ENCODE data around the gene TM9SF1.

TM9SF1 gene

DNA sequence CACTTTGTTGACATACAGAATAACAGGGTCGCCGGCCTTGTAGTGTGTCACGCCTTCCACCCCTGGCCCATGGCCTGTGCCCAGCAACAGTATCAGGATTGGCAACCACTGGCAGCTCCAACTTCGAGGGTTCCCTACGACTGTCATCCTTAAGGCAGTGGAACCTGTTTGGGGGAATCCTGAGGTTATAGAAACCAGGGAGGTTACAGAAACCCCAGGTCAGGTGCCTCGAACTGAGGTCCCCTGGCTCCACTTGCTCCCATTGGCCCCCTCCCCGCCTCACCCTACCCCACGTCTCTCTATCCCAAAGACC is 412 bp downstream of the TM9SF1 start:
- no peak for DNase-seq

DNA sequence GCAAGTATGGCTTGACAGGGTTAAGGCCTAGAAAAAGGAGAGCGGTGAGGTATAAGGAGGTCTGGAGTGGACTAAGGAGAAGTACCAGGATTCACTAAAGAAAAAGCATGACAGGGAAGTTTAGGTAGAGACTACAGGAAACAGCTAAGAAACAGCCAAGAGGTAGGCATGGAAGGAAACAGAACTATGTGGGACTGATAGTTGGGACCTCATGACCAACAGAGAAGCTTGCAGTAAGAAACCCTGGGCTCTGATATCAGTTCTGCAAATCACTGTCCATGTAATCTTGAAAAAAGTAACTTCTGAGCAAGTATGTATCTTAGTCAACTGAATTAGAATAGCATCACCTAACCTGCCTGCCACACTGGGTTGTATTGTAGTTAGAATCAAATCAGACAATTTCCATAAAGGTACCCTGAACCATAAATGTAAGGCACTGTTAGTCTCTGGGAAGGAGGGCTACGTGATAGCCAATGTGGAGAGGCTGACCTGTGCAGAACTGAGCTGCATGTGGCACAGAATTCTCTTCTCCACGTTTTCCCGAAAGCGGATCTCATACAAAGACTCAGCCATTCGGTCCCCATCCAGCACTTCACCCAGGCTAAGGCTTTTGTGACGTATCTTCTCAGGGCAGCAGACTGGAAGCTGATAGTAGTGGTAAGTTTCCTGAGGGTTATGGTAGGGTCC is 912 bp downstream of the TM9SF1 start:
- DNase-seq, result no peak

DNA sequence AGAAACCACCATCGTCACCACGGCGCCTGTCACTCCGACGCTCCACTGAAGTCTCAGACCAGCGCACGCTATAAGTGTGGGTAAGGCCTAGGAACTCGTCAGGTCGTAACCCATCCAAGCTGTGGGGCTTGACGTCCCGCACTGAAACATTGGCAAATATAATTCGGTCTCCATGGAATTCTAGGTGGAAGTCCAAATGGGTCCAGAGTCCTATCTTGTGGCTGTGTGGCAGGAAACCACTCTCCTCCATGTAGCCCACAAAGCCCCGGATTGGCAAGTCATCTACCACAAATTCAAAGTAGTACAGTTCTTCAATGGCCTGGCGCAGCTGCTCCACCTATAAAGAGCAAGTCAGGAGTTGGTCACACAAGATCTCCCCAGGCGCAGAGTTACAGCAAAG is 2.3 kb downstream of the TM9SF1 start:
- no peak for DNase-seq

DNA sequence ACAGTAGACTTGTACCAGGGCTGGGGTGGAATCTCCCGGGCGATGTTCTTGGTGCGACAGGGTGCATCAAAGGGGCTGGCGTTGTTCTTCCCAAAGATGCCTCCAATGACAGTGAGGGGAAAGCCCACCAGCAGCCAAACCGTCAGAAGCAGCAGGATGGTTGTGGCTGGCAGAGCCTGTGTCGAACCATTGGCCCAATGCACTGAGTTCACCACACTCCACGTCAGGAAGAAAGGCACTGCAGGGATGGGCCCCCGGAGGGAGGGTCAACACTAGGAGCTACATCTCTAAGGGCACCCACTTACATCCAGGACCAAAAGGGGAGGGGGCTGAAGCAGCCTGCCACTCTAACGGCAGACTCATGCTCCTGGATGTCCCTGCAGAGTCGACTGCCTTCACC is 4.8 kb downstream of the TM9SF1 start:
- DNase-seq, result no peak

DNA sequence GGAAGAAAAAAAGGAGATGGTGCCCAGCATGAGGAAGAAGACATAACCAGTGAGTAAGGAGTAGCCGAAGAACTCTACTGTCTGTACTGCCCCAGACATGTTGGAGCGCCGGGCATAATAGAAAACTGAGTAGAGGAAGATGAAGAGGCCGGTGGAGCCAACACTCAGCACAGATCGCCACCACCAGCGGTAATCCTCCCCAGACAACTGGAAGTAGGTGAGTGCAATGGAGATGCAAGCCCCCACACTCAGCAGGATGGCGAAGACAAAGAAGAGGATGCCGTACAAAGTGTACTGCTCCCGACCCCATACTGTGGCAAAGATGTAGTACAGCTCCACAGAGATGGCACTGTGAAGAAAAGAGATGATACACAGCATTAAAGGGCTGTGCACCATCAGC is 5.8 kb downstream of the TM9SF1 start:
- DNase-seq, result no peak

DNA sequence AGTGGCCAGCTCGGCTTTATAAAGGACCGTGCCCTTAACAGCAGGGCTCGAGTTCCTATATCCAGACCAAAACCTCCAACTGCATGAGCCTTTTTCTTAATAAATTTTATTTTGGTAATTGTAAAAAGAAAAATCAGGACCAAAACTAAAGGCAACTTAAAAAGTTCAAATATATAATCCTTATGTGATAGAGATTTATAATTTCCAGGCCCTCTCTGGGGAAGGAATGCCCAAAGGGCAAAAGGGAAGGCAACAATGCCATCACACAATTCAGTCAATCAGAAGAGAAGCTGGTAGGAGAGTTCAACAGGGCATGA is 6.2 kb downstream of the TM9SF1 start:
- DNase-seq, result no peak

DNA sequence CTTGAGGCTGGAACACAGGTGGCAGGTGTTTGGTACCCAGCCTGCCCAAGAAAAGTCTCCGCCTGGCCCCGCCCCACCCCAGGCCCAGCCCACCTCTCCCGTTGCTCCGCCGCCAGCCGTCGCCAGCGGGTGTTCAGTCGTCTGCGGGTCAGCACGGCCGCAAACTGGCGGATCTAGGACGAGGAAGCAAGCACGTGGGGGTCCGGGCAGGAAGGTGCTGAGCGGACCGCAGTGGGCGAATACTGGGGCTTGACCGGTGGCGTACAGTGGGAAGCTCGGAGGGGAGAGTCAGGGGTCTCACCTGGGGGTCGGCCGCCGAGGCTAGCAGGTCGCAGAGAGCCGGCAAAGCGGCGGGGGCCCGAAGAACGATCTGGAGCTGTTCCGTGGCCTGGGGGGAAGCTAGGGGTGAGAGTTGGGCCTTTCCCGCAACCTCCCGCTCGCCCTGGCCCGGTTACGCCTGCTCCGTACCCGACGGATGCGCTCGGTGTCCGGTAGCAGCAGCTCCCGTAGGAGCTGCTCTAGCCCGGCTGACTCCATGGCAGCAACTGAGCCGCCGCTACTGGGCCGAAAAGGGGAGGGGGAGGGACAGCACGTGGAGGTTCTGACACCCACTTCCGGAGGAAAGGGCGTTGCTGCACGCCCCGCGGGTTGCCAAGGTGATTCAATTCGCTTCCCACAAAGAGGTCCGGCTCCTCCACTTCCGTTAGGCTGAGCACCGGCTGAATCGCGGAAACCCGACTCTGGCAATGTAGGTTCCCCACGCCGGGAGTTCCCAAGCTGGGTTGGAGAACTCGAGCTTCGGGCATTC is 6.8 kb downstream of the TM9SF1 start, which contains the start of gene IPO4:
TSS of gene IPO4 (minus strand) at position 566 of the 808 bp plus-strand sequence. CDS start at position 537, 29 bp downstream.
- peak; percentile 92 for DNase-seq

DNA sequence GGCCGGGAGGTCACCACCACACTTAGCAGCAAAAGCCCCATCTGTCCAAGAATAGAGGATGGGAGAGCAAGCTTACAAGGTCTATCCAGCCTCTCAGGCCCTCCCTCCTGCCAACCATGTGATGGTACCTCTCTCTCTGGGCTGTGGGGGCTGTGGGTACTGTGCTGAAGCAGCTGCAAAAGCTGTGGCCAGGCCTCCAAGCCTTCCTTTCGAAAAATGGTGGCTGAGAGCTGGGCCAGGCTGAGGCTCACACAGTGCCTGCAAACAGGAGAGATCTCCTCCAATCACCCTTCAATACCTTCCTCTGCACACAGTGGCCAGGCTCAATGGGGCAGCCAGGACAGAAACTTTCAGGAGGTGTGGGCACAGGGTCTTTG is 7.7 kb downstream of the TM9SF1 start:
- DNase-seq, result no peak

DNA sequence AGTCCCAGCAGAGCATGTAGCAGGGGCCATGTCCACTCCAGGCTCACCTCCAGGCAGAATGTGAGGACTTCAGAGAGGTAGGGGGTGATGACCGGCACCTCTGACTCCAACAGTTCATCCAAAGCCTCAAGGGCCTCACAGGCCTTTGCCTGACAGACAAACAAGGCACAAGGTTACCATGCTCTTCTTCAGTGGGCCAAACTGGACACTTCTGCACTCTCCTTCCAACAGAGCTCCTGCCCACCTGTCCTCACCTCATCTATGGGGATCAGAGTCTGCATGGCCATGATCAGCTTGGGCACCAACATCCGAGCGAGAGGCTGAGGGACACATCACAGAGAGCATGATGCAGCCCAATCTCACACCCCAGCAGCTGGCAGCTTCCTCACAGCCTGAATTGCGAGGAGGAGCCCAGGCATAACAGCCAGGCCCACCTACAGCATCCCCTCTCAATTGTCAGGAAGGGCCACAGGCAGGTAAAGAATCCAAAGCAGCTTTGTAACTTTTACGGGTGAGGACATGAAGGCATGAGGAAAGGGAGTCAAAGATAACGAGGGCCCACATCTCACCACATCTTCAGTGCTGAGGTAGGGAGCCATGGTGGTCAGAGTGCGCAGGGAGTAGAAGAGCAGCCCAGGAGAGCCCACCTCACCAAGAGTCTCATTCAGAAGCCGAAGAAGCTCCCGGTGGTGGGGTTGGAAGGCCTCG is 8.3 kb downstream of the TM9SF1 start:
- no peak for DNase-seq

DNA sequence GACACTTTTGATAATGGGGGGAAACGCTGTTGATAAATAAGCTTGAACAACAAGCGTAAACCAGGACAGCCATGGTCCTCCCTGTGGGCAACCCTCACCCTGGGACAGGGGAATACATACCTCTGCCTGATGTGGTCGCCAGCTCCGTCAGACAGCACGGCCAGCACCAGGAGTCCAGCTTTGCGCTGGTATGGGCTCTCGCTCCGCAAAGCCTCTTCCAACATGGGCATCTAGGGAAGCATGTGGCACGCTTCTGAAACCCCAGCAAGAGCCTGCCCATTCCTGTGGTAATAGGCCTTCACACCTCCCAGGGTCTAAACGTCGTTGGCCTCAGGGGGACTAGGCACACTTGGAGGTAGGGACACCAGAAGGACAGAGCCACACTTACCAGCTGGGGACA is 9.5 kb downstream of the TM9SF1 start:
- no peak for DNase-seq

DNA sequence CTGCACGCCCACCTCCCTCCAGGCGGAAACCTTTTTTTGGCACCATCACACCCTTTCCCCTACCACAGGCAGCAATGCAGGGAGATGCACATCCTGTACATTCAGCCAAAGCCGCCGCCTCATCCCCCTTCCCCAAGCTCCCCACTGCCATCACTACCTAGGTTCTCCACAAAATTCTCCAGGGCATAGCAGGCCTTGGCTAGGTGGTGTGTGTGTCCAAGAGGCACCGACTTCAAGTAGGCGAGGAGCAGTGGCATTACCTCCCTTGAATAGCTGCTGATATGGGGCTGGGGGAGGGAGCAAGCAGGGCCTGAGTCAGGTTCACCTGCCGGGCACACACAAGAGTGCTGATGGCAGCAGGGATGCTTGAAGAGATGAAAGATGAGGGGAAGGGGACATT is 10.2 kb downstream of the TM9SF1 start:
- no peak for DNase-seq

DNA sequence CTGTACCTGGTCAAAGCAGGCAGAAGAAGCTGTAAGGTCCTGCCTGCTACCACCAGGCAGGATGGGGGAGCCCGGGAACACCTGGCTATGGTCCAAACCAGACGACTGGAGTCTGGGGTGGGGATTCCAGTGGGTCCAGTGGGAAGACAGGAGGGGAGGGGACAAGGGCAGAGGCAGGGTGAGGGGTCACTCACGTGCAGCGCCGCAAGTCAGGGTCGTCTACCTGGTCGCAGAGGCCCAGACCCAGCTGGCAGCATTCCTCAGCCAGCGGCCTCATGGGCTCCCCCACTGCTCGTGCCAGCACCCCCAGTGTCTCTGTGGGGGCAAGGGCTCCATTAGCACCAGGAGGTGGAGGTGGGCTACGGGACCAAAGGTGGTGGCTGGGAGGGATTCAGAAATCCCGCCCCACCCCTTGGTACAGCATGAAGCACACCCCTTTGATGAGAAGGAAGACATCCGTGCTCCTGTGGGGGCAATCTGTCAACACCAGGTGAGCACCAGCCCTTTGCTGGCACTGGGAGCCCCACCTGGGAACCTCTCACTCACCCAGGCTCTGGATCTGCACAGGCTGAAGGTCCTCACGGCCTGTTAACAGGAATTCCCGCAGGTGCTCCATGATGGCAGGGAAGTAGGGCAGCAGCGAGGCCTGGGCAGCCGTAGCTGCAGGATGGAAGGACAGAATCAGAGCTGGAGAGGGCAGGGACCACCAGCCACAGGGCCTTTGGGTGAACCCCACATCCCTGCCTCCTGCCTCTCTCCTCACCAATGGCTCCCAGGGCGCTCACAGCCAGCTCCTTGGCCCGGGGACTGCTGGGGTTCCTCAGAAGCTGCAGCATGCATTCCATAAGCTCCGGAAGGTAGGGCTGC is 10.9 kb downstream of the TM9SF1 start:
- DNase-seq, result no peak

DNA sequence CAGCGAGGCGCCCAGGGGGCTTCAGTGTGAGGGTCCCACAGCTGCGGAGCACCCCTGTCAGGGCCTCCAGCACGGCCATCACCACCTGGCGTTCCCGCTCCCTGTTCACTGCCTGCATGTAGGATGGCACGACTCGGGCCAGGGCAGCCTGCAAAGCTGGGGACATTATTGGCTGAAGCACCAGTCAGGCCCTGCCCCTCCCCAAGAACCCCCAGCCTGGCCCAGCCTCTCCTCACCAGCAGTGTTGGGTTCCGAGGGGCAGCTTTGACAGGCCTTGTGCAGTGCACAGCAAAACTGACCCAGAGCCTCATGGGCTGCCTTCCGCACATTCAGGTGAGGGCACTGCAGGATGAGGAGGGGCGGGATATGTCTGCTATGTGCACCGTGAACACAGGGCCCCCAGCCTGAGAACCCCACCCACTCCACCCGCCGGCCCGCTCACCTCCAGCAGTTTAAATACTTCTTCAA is 12.2 kb downstream of the TM9SF1 start:
- DNase-seq, result no peak

DNA sequence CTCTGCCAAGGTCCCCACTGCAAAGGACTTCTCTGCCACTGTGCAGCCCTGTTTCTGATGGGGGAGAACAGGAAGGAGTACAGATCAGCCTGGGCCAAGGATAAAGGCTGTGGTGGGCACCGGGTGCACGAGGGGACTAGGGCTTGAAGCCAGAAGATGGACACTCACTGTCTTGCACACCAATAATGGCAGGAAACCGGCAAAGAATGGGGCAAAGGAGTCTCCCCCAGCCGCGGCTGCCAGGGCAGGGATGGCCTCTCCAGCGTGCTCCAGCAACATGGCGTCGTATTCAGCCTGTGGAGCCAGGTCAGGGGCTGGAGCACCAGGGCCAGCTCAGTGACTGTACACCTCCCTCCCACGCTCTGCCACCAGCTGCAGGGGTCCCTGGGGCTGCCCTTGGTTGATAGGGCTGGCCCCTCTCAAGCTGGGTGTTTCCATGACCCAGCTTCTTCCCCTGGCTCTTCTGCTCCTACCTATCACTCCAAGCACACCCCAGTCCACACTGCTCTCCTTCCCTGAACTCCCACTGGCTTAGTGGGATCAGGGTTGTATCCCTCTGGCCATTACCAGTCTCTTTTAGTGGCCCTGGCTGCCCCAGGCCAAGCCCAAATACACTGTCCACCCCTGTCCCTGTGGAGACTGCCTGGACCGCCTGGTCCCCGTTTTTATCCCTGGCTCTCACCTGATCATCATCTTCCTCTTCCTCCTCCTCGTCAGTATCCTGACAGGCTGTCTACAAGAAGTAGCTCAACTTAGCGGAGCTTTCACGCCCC is 12.9 kb downstream of the TM9SF1 start:
- DNase-seq, result no peak

DNA sequence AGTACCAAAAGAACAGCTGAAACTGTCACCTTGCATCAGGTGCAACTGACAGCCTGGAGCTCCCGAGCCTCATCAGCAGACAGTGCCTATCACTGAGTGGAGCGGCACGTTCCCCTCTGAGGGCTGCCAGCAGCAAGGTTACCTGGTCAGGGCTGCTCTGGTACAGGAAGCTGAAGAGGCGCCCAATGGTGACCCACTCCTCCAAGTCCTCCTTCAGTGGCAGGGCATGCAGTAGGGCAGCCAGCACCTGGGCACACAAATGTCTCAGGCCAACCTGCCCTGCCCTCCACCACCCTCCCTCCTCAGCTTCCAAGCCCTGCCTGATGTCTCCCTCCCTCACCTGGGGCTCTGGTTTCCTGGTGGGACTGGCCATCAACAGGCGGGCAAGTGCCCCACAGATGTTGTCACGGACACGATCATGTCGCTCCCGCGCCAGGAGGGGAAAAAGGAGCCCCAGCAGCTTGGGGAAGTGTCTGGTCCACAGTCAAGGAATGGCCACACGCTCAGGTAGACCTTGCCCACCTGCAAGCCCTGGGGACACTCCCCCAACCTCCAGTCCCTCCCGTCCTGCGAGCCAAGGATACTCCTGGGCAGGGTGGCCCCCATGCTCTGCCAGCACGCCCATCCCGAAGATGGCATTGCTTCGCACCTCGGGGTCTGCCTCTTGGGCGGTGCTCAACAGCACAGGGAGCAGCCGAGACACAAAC is 13.7 kb downstream of the TM9SF1 start:
- DNase-seq, result no peak

DNA sequence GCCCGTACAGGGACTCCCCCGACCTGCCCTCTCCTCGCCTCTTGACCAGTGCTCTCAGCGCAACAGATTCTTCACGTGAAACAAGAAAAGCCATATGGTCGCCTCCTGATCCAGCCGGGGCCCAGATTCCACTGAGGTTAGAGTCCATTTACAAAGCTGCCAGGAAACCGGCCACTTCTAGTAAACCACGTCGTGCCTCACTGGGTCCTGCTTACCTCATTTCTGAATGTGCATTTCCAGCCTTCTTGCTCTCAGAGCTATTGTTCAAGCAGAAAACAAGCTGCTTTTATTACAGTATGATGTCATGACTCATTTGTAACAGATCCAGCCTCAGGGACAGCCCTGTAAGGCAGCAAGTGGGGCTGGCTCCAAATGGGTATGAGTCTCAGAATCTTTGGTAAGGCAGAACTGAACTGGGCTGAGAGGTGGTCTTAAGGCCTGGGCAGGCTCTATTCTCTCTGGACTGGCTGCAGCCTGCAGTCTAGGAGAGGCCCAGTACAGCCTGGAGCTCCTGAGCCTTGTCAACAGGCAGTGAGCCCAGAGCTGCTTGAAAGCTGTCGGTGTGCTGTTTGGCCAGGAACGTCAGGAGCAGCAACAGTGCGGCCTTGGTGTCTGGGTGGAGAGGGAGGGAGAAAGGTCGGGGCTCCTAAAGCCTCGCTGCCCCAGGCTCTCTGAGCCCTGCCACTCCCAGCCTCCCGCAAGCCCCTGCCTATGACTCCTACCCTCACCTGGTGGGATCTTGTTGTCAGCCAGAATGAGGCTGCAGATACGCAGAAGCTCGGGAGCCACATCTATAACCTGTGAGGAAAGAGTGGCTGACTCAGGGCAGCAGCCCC is 15.1 kb downstream of the TM9SF1 start:
- DNase-seq, result no peak

DNA sequence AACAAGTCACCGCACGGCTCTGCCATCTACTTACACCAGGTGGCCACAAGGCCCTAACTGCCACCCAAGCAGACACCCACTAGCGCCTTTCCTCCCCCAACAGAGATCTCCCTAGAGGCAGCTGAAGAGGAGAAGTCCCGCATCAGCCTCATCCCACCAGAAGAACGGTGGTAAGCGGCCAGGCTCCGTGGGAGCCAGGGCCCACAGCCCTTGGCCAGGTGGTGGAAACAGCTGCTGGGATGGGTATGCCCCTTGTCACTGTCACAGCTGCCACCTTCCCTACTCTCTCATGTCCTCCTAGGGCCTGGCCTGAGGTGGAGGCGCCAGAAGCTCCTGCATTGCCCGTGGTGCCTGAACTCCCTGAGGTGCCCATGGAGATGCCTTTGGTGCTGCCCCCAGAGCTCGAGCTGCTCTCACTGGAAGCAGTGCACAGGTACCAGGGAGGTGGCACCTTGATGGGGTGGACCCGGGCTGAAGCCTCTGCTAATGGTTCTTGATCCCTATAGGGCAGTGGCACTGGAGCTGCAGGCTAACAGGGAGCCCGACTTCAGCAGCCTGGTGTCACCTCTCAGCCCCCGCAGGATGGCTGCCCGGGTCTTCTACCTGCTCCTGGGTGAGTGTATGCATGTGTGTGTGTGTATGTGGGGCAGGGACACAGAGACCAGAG is 15.8 kb downstream of the TM9SF1 start:
- no peak for DNase-seq

DNA sequence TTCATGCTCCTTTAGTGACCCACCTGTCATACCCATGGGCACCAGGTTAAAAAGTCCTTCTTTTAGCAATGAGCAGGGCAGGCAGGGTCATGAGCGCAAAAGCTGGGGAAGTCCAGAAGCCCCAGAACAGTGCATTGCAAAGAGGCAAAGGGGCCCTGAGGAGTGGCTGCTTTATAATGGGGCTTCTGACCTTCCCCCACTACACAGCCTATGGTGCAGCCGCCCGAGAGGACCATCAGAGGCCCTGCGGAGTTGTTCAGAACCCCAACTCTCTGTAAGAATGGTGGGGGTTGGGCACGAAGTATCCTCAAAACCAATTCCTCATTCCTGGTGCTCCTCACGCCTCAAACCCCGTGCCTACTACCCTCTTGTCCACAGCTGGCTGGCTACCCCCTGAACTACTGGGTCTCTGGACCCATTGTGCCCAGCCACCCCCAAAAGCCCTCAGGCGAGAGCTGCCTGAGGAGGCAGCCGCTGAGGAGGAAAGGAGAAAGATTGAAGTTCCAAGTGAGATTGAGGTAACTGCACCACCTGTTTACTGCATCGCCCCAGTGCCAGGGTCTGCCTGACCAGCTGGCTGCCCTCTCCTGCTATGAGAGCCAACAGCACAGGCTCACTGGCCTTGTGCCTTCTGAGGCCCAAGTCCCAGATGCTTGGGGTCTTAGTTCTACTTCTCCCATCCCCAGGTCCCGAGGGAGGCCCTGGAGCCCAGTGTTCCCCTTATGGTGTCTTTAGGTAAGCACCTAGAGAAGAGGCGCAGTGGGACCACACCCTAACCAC is 16.7 kb downstream of the TM9SF1 start:
- no peak for DNase-seq

DNA sequence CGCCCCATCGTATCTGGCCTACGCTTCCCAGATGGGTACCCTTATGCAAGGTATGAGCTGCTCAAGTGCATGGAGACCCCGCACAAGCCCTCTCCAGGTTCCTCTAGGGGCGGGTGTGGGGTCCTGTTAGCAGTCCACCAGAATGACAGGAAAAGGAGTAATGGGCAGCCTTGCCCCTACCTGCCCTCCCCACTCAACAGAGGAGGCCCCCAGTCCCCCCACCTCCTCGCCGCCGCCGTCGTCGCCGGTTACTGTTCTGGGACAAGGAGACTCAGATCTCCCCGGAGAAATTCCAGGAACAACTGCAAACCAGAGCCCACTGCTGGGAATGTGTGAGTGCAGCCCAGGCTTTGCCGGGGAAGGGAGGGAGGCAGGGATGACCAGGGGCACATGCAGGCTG is 17.4 kb downstream of the TM9SF1 start:
- no peak for DNase-seq

Measured in stimulated activated CD4-positive, alpha-beta T cell treated with anti-CD3 and anti-CD28 coated beads, Interleukin-4, amount 100 ng/mL, for 1 hour (primary cell).